ENCODE results near the gene SYNGR3.

DNA sequence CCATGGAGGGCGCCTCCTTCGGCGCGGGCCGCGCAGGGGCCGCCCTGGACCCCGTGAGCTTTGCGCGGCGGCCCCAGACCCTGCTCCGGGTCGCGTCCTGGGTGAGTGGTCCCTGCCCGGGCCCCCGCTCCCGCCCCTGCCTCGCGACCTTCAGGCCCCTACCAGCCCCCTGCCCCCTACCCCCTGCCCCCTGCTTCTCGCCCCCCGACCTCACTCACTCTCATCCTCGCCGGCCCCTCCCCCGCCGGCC is 256 bp downstream of the SYNGR3 start:
- TF ChIP-seq, protein P1, sequence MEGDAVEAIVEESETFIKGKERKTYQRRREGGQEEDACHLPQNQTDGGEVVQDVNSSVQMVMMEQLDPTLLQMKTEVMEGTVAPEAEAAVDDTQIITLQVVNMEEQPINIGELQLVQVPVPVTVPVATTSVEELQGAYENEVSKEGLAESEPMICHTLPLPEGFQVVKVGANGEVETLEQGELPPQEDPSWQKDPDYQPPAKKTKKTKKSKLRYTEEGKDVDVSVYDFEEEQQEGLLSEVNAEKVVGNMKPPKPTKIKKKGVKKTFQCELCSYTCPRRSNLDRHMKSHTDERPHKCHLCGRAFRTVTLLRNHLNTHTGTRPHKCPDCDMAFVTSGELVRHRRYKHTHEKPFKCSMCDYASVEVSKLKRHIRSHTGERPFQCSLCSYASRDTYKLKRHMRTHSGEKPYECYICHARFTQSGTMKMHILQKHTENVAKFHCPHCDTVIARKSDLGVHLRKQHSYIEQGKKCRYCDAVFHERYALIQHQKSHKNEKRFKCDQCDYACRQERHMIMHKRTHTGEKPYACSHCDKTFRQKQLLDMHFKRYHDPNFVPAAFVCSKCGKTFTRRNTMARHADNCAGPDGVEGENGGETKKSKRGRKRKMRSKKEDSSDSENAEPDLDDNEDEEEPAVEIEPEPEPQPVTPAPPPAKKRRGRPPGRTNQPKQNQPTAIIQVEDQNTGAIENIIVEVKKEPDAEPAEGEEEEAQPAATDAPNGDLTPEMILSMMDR (IDR thresholded peaks at IDR 0.05; ENCODE audit: insufficient read depth, low read length, poor library complexity, severe bottlenecking), result no peak
- no peak for TF ChIP-seq EZH2phosphoT487 (conservative IDR thresholded peaks at IDR 0.05; ENCODE audit: low read length)

Measured in SU-DHL-6 (cell line).